SK-N-SH treated with all-trans-retinoic acid at 6 μM for 48 hours (cell line): ENCODE data around the gene BCDIN3D.

Experiments used
- ATAC-seq: fragments of 200-7000 bp; cut with Tn5 transposase; 3 replicates; pipeline ENCODE4 v1.9.1; 2020; ENCODE audit warnings: mild to moderate bottlenecking, moderate library complexity
- ARNTL ChIP-seq: fragments of 450-650 bp; formaldehyde crosslinking; IDR thresholded peaks from 2 replicates; pipeline ENCODE4 v1.5.0; 2020; ENCODE audit warnings: low read depth, mild to moderate bottlenecking, moderate library complexity, borderline replicate concordance
- BACH2 ChIP-seq: fragments of 250-450 bp; sonication (Bioruptor Pico); IDR thresholded peaks from 2 replicates; pipeline ENCODE4 v1.9.0; 2021; ENCODE audit warnings: mild to moderate bottlenecking, borderline replicate concordance
- CREB5 ChIP-seq: fragments of 250-450 bp; sonication (Bioruptor Pico); IDR thresholded peaks from 2 replicates; pipeline ENCODE4 v1.5.1; 2020; ENCODE audit warnings: low read depth, mild to moderate bottlenecking, moderate library complexity
- CSDC2 ChIP-seq: fragments of 250-450 bp; sonication (Bioruptor Pico); IDR thresholded peaks from 2 replicates; pipeline ENCODE4 v1.5.0; 2020; ENCODE audit warnings: mild to moderate bottlenecking, moderate library complexity
- CSRNP3 ChIP-seq: fragments of 250-450 bp; sonication (Bioruptor Pico); IDR thresholded peaks from 2 replicates; pipeline ENCODE4 v1.5.1; 2021; ENCODE audit warnings: mild to moderate bottlenecking, moderate library complexity
- ESRRG ChIP-seq: fragments of 250-450 bp; sonication (Bioruptor Pico); IDR thresholded peaks from 2 replicates; pipeline ENCODE4 v1.6.1; 2021; ENCODE audit warnings: mild to moderate bottlenecking
- GLIS3 ChIP-seq: fragments of 250-450 bp; sonication (Bioruptor Pico); IDR thresholded peaks from 2 replicates; pipeline ENCODE4 v1.5.0; 2020; ENCODE audit warnings: mild to moderate bottlenecking, moderate library complexity
- ISL1 ChIP-seq: fragments of 250-450 bp; sonication (Bioruptor Pico); IDR thresholded peaks from 2 replicates; pipeline ENCODE4 v2.1.2; 2022; ENCODE audit warnings: mild to moderate bottlenecking, moderate library complexity
- OSR1 ChIP-seq: fragments of 250-450 bp; sonication (Bioruptor Pico); IDR thresholded peaks from 2 replicates; pipeline ENCODE4 v1.8.0; 2022; ENCODE audit warnings: moderate library complexity, mild to moderate bottlenecking, inconsistent platforms
- POU6F1 ChIP-seq: fragments of 250-450 bp; sonication (Bioruptor Pico); IDR thresholded peaks from 2 replicates; pipeline ENCODE4 v1.8.0; 2021; ENCODE audit warnings: low read depth, mild to moderate bottlenecking, moderate library complexity, borderline replicate concordance
- PPARA ChIP-seq: fragments of 250-450 bp; sonication (Bioruptor Pico); IDR thresholded peaks from 2 replicates; pipeline ENCODE4 v1.5.0; 2020; ENCODE audit warnings: mild to moderate bottlenecking, borderline replicate concordance
- RARB ChIP-seq: fragments of 250-450 bp; sonication (Bioruptor Pico); IDR thresholded peaks from 2 replicates; pipeline ENCODE4 v1.8.0; 2021; ENCODE audit warnings: mild to moderate bottlenecking, moderate library complexity
- TCF4 ChIP-seq: fragments of 250-450 bp; sonication (Bioruptor Pico); IDR thresholded peaks from 2 replicates; pipeline ENCODE4 v1.8.0; 2021; ENCODE audit warnings: mild to moderate bottlenecking, moderate library complexity, borderline replicate concordance
- TOX ChIP-seq: fragments of 250-450 bp; sonication (Bioruptor Pico); IDR thresholded peaks from 2 replicates; pipeline ENCODE4 v1.8.0; 2021; ENCODE audit warnings: mild to moderate bottlenecking, moderate library complexity, borderline replicate concordance
- ZC3H10 ChIP-seq: fragments of 250-450 bp; sonication (Bioruptor Pico); IDR thresholded peaks from 2 replicates; pipeline ENCODE4 v1.5.1; 2021; ENCODE audit warnings: mild to moderate bottlenecking, moderate library complexity
- ZFP3 ChIP-seq: fragments of 250-450 bp; sonication (Bioruptor Pico); IDR thresholded peaks from 2 replicates; pipeline ENCODE4 v1.5.0; 2020; ENCODE audit warnings: mild to moderate bottlenecking, moderate library complexity
- ZFP30 ChIP-seq: fragments of 450-650 bp; formaldehyde crosslinking; IDR thresholded peaks from 2 replicates; pipeline ENCODE4 v1.5.0; 2022; ENCODE audit warnings: mild to moderate bottlenecking, moderate library complexity
- ZNF565 ChIP-seq: fragments of 450-650 bp; formaldehyde crosslinking; conservative IDR thresholded peaks from 2 replicates; pipeline ENCODE4 v1.5.0; 2020; ENCODE audit warnings: low read depth, mild to moderate bottlenecking, moderate library complexity
- ZNF70 ChIP-seq: fragments of 450-650 bp; formaldehyde crosslinking; IDR thresholded peaks from 2 replicates; pipeline ENCODE4 v1.5.0; 2020; ENCODE audit warnings: mild to moderate bottlenecking, moderate library complexity
- ZNF8 ChIP-seq: fragments of 450-650 bp; formaldehyde crosslinking; IDR thresholded peaks from 2 replicates; pipeline ENCODE4 v1.5.0; 2020; ENCODE audit warnings: mild to moderate bottlenecking, moderate library complexity

The BCDIN3D gene

GRCh38 chr12:49885118-49885517 is 42.2 kb upstream of the BCDIN3D start:
- ATAC-seq = no peak
- TF ChIP-seq POU6F1 (CRISPR knock-in tag) (no peak), ZC3H10 (CRISPR knock-in tag) (no peak), ESRRG (no peak), RARB (CRISPR knock-in tag) (no peak), PPARA (CRISPR knock-in tag) (no peak), TCF4 (CRISPR knock-in tag) (no peak), OSR1 (CRISPR knock-in tag) (no peak), ZNF565 (no peak), TOX (CRISPR knock-in tag) (no peak), ZFP3 (CRISPR knock-in tag) (no peak), CSDC2 (CRISPR knock-in tag) (no peak), CREB5 (CRISPR knock-in tag) (no peak), ZNF70 (CRISPR knock-in tag) (no peak), BACH2 (CRISPR knock-in tag) (no peak), ZFP30 (no peak), GLIS3 (no peak), CSRNP3 (CRISPR knock-in tag) (no peak), ARNTL (no peak), ZNF8 (CRISPR knock-in tag) (no peak), ISL1 (CRISPR knock-in tag) (no peak)

- peak; percentile 46; the same call in 2 of the 3 replicates for ATAC-seq
- TF ChIP-seq CREB5 (CRISPR knock-in tag) = no peak
- TF ChIP-seq GLIS3 = no peak
- no peak for TF ChIP-seq POU6F1 (CRISPR knock-in tag)
- TF ChIP-seq, all 23 proteins: peak for 0
Measured at GRCh38 chr12:49882851-49883464, 40.1 kb upstream of the BCDIN3D start.

GRCh38 chr12:49882248-49882850 is 39.4 kb upstream of the BCDIN3D start:
- TF ChIP-seq ZNF70 (CRISPR knock-in tag) (no peak), CSDC2 (CRISPR knock-in tag) (no peak), TOX (CRISPR knock-in tag) (no peak), ZNF565 (no peak)
- ATAC-seq = peak; percentile 46; the same call in 2 of the 3 replicates
